Fibroblast of skin of left quadriceps (primary cell): ENCODE results near the gene KHDC1.
"Not testable (repeated sequence)": the region's sequence is repeated elsewhere in the genome, so short reads cannot be mapped to it uniquely, and the experiment has no call there.

ENCODE experiments used
- DNase-seq, 2 experiments: peaks; one replicate each; pipeline ENCODE4 v3.0.0-alpha.2; 2013; ENCODE audit warnings: low read depth in 2 of 2

Gene KHDC1

DNA sequence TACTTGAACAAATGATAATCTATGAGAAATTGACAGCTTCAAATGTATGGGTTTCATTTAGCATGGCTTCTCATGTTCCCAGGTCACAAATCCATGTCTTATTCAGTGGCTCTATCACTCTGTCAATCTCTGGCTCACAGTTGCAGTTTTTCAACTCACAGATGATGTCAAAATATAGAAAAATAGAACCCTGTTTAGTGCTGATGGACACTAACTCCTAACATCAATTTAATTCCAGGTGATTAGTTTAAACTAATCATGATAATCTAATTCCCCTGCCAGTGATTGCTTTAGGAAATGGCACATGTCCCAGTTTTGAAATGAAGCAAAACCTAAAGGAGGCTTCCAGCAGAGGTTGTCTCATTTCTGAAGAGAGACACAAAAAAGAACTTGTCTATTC lies 13.0 kb downstream of the KHDC1 start:
- DNase-seq, result no peak

DNA sequence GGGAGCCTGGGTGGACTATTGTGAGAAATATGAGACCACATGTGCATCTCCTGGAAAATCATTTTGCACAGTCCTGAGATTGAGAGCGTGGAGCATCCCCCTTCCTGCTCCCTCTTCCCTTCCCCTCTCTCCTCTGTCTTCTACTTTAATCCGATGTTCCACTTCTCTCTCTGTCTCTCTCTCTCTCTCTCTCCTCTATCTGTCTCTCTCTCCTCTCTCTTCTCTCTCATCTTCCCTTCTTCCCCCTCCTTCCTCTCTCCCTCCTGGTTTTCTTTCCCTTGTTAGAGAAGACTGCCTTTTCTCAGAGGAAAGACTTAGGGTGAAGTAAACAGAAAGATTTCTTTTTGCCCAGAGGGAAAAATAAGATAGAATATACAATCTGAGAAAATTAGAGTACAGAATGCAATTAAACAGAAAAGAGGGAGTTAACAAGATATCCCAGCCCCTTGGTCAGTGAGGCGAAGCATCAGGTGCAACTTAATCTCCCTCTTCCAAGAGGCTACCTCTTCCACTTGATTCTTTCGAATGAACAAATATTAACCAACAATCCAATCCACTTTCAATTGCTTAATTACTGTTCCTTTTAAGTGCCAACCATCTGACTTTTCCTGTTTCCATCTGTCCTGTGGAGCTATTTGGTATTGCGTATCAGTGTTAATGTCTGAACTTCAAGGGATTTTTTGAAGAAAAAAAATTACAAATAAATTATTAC lies 14.6 kb downstream of the KHDC1 start:
- no peak for DNase-seq

DNA sequence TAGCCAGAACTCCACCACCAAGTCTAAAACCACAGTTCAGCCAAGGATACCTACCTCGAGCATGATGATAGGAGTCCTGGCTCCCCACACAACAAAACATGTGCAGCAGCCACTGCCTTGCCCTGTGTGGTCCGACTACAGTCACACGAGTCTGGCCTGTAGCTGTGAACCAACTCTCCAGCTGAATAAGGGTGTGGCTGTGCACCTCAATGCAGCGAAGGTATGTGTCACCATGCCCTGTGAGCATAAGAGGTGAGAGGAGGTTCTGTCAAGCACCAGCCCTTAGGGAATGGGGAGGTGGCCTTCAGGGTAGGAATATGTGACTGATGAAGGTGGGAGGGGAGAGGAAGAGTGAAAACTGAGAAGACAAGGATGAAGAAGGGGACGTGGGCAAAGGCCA lies 21.0 kb downstream of the KHDC1 start:
- DNase-seq, result no peak

- DNase-seq, result no peak
Measured at GRCh38 chr6:73240730-73241129, 22.3 kb downstream of the KHDC1 start.

GRCh38 chr6:73236144-73236750 lies 26.7 kb downstream of the KHDC1 start:
- peak; percentile 86 to 89 for DNase-seq

DNA sequence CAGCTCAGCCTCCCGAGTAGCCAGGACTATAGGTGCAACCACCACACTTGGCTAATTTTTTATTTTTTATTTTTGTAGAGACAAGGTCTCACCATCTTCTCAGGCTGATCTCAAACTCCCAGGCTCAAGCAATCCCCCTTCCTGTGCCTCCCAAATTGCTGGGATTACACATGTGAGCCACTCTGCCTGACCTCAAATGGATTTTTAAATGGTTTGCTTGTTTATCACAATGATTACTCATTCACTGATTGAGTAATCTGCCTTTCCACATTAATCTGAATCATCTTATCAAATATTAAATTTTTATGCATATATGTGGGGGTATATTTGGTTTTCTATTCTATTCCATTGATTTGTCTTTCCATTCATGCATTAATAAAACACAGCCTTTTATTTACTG lies 28.3 kb downstream of the KHDC1 start:
- peak; percentile 55 to 62 for DNase-seq

GRCh38 chr6:73233971-73234370 lies 29.0 kb downstream of the KHDC1 start:
- not testable (repeated sequence) for DNase-seq

DNA sequence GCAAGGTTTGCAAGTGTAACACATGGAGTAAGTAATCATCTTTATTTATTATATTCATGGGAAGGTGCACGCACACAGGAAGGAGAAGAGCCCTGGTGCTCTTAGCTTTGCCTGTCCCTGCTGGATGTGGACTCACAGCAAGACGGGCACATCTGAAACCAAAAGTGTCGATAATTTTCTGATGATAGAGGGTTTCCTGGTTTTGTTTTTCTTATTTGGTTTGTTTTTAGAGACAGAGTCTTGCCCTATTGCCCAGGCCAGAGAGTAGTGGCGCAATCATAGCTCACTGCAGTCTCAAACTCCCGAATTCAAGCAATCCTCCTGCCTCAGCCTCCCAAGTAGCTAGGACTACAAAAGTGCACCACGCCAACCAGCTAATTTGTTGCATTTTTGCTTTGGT lies 29.9 kb downstream of the KHDC1 start:
- DNase-seq, result no peak

DNA sequence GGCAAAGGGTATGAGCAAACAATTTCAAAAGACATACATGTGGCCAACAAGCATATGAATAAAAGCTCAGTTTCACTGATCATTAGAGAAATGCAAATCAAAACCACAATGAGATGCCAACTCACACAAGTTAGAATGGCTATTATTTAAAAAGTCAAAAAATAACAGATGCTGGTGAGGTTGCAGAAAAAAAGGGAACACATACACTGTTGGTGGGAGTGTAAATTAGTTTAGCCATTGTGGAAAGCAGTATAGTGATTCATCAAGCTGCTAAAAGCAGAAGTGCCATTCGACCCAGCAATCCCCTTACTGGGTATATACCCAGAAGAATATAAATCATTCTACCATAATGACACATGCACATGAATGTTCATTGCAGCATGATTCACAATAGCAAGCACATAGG lies 31.0 kb downstream of the KHDC1 start:
- DNase-seq, result no peak

DNA sequence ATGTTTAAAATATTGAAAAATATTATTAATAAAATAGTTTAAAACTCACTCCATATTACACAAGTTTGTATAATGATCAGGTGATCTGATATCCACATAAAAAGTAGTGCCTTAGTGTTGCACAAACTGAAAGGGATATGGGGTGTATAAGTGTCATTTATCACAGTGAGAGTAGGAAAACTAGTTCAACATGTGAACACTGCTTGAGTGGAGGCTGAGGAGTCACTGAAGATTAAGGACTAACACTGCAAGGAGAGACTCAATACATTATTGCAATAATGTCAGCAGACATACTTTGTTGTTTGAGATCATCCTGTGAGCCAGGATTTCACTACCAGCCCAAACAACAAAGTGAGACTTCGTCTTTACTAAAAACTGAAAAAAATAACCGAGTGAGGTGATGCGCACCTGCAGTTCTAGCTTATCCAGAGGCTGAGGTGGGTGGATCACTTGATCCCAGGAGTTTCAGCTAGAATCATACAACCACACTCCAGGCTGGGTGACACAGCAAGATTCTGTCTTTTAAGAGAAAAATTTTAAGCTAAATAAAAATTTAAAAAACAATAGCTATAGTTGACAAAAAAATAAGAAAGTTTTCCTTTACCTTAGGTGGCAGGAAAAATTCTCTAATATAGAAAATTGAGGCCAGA lies 35.3 kb downstream of the KHDC1 start:
- DNase-seq, result no peak

- no peak for DNase-seq
Measured at GRCh38 chr6:73225396-73225795, 37.6 kb downstream of the KHDC1 start, which contains the start of gene KHDC1L. TSS of gene KHDC1L (minus strand) at chr6:73225496. CDS start at chr6:73225408, 88 bp downstream.

DNA sequence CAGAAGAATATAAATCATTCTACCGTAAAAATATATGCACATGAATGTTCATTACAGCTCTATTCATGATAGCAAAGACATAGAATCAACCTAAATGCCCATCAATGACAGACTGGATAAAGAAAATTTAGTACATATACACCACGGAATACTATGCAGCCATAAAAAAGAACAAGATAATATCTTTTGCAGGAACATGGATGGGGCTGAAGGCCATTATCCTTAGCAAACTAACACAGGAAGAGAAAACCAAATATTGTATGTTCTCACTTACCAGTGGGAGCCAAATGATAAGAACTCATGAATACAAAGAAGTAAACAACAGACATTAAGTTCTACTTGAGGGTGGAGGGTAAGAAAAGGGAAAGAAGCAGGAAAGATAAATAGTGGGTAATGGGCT lies 46.1 kb downstream of the KHDC1 start:
- no peak for DNase-seq

- DNase-seq, result no peak
Measured at GRCh38 chr6:73209117-73209516, 53.9 kb downstream of the KHDC1 start.

DNA sequence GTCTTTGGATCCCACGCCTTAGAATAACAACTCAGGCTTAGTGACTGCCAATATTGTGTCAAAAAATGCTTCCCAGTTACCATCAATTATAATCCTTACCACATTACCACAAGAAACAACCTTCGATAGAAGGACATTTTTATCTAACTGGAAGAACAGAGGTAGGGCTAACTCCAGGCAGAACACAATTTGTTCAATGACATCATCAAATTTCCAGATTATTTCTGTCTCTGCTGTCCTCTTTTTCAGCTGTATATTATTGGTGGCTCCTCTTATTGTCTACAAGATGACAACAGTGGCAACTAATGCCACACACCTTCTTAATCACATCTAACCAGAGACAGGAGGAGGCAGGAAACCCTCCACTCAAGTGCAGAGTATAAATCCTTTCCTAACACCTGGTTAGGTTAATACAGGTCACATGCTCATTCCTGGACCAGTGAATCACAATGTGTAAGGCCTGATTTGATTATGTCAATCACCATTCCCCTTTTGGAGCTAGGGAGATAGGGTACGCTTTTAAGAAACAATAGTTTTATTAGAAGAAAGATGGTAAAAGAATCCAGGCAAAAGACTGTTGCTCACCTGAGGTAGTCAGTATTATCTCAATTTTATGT lies 55.7 kb downstream of the KHDC1 start:
- no peak for DNase-seq

DNA sequence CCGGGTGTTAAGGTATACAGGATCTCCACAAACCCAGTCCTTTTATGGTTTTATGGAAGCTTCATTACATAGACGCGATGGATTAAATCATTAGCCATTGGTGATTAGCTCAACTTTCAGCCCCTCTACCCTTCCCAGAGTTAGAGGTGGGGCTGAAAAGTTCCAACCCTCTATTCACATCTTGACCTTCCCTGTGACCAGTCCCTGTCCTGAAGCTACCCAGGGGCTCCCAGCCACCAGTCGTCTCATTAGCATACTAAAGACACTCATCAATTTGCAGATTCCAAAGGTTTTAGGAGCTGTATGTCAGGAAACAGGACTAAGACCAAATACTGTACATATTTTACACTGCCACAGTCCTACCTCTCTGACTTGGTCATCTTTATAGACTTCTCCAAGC lies 58.7 kb downstream of the KHDC1 start:
- DNase-seq, result no peak

- no peak for DNase-seq
Measured at GRCh38 chr6:73203098-73203497, 59.9 kb downstream of the KHDC1 start.

DNA sequence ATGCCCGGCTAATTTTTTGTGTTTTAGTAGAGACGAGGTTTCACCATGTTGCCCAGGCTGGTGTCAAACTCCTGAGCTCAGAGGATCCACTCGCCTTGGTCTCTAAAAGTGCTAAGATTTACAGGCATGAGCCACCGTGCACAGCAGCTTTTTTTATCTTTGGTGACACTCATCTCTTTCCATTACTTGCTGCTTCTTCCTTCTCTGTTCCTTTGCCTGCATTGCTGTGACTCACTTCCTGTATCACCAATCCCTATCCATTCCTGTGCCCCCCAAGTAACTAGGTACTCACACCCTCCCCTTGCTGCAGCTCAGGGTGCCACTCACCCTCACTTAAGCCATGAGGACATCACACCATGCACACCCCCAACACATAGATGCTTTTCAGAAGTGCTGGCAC lies 62.3 kb downstream of the KHDC1 start:
- DNase-seq, result no peak

DNA sequence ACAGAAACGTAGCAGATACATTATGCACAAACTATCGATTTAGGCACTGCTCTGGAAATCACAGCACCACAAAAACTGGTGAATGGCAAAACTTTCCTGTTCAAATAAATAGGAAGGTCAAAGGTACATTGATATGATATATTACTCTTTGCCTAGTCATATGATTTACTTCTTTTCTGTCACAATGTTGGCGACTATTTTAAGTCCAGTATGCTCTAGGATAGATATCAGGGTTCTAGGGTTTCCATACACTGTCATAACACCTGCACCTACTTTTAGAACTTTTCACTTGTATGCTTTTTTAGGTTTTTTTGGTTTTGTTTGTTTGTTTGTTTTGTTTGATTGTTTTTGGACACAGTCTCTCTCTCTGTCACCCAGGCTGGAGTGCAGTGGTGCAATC lies 62.7 kb downstream of the KHDC1 start:
- DNase-seq, result no peak

GRCh38 chr6:73194744-73195143 lies 68.3 kb downstream of the KHDC1 start:
- no peak for DNase-seq

GRCh38 chr6:73193302-73193701 lies 69.7 kb downstream of the KHDC1 start:
- DNase-seq, result not testable (repeated sequence)
